ENCODE results near the gene CCDC17. TPM values are rescaled to one million over a fixed set of nuclear protein-coding genes. Genes with fewer than 3 reads are reported as not detected.
A peak's percentile ranks its signal among the peaks of the same experiment; 100 is the strongest.

CCDC17 gene
- total RNA-seq (ENCODE audit: low replicate concordance): 1.5 and 1.7 TPM in 2 replicates

- DNase-seq (ENCODE audit: low spot score): no peak
Measured at GRCh38 chr1:45623972-45624371, at the start of gene CCDC17. CCDC17 (minus strand) TSS chr1:45624054; CDS start chr1:45623909, 145 bp downstream.

GRCh38 chr1:45669859-45670655 lies 46.2 kb upstream of the CCDC17 start:
- no peaks in the 10 kb centered on the region for H3K9me3 ChIP-seq (ENCODE audit: low read depth)
- peaks cover 88% of the 10 kb centered on the region for H4K20me1 ChIP-seq (ENCODE audit: low read depth)
- peaks cover 100% of the 10 kb centered on the region for H3K79me2 ChIP-seq (ENCODE audit: low read depth)
- no peaks in the 10 kb centered on the region for H3K36me3 ChIP-seq
- peaks cover 4% of the 10 kb centered on the region for H3K4me1 Mint-ChIP-seq
- peaks cover 8% of the 10 kb centered on the region for H3K9me3 Mint-ChIP-seq
- no peak overlapping the region for H3K4me3 ChIP-seq
- TF ChIP-seq CTCF (IDR thresholded peaks at IDR 0.05) (no peak), EZH2phosphoT487 (IDR thresholded peaks at IDR 0.05) (no peak), EZH2 (IDR thresholded peaks at IDR 0.05) (no peak)
- H3K36me3 Mint-ChIP-seq: peaks cover 38% of the 10 kb centered on the region
- H3K27me3 Mint-ChIP-seq (ENCODE audit: insufficient read depth, low read depth): peaks cover 4% of the 10 kb centered on the region
- no peaks in the 10 kb centered on the region for H3F3A ChIP-seq (ENCODE audit: low read depth)
- no peaks in the 10 kb centered on the region for H3K4me1 ChIP-seq
- no peak overlapping the region for H3K9ac ChIP-seq
- no peaks in the 10 kb centered on the region for H3K27me3 ChIP-seq
- H3K27ac Mint-ChIP-seq: no peak overlapping the region
- H2AFZ ChIP-seq (replicated peaks): no peak overlapping the region
- no peak overlapping the region for H3K4me3 Mint-ChIP-seq
- no peak overlapping the region for H3K27ac ChIP-seq
- no peak for DNase-seq (ENCODE audit: low spot score)
- no peak overlapping the region for H3K4me2 ChIP-seq

More at GRCh38 chr1:45623972-45624371, at the start of gene CCDC17:
- peak within 1 kb of the TSS; percentile 90 for H3K27ac Mint-ChIP-seq
- H3K4me1 Mint-ChIP-seq: no peaks in the 10 kb centered on the region
- Histone ChIP-seq H3K9me3 (ENCODE audit: low read depth) (no peaks in the 10 kb centered on the region), H3K4me2 (no peak within 1 kb of the TSS), H3K27ac (peak within 1 kb of the TSS; percentile 78), H3K4me1 (no peaks in the 10 kb centered on the region), H2AFZ (replicated peaks) (no peak within 1 kb of the TSS), H3K9ac (no peak within 1 kb of the TSS), H3K27me3 (no peaks in the 10 kb centered on the region), H3K36me3 (peaks cover 14% of the 10 kb centered on the region), H4K20me1 (ENCODE audit: low read depth) (peaks cover 16% of the 10 kb centered on the region), H3F3A (ENCODE audit: low read depth) (peaks cover 72% of the 10 kb centered on the region), H3K79me2 (ENCODE audit: low read depth) (no peaks in the 10 kb centered on the region), H3K4me3 (no peak within 1 kb of the TSS)
- peaks cover 26% of the 10 kb centered on the region for H3K36me3 Mint-ChIP-seq
- peaks cover 5% of the 10 kb centered on the region for H3K27me3 Mint-ChIP-seq (ENCODE audit: insufficient read depth, low read depth)
- no peaks in the 10 kb centered on the region for H3K9me3 Mint-ChIP-seq
- TF ChIP-seq EZH2 (IDR thresholded peaks at IDR 0.05): no peak
- TF ChIP-seq CTCF (IDR thresholded peaks at IDR 0.05): no peak
- no peak for TF ChIP-seq EZH2phosphoT487 (IDR thresholded peaks at IDR 0.05)
- no peak within 1 kb of the TSS for H3K4me3 Mint-ChIP-seq

GRCh38 chr1:45669379-45669778 lies 45.5 kb upstream of the CCDC17 start:
- H4K20me1 ChIP-seq (ENCODE audit: low read depth): peaks cover 82% of the 10 kb centered on the region
- TF ChIP-seq EZH2 (IDR thresholded peaks at IDR 0.05) (no peak), EZH2phosphoT487 (IDR thresholded peaks at IDR 0.05) (no peak), CTCF (IDR thresholded peaks at IDR 0.05) (no peak)
- H2AFZ ChIP-seq (replicated peaks): no peak overlapping the region
- no peak overlapping the region for H3K27ac ChIP-seq
- no peaks in the 10 kb centered on the region for H3K4me1 ChIP-seq
- no peaks in the 10 kb centered on the region for H3K27me3 ChIP-seq
- Mint-ChIP-seq H3K9me3 (peaks cover 8% of the 10 kb centered on the region), H3K4me3 (no peak overlapping the region), H3K36me3 (peaks cover 35% of the 10 kb centered on the region), H3K27me3 (ENCODE audit: insufficient read depth, low read depth) (peaks cover 4% of the 10 kb centered on the region), H3K27ac (no peak overlapping the region), H3K4me1 (peaks cover 4% of the 10 kb centered on the region)
- no peaks in the 10 kb centered on the region for H3F3A ChIP-seq (ENCODE audit: low read depth)
- H3K4me3 ChIP-seq: no peak overlapping the region
- no peaks in the 10 kb centered on the region for H3K9me3 ChIP-seq (ENCODE audit: low read depth)
- H3K4me2 ChIP-seq: no peak overlapping the region
- peaks cover 100% of the 10 kb centered on the region for H3K79me2 ChIP-seq (ENCODE audit: low read depth)
- no peak overlapping the region for H3K9ac ChIP-seq
- no peaks in the 10 kb centered on the region for H3K36me3 ChIP-seq
- no peak for DNase-seq (ENCODE audit: low spot score)

Data from neural progenitor cell (in vitro differentiated cells).